Caki2 (cell line): Measurements from ENCODE around the gene NES. TPM values are rescaled to one million over a fixed set of nuclear protein-coding genes. Genes with fewer than 3 reads are reported as not detected.
A peak's percentile ranks its signal among the peaks of the same experiment; 100 is the strongest.
"Not testable (repeated sequence)": the region's sequence is repeated elsewhere in the genome, so short reads cannot be mapped to it uniquely, and the experiment has no call there.

ENCODE experiments used
- DNase-seq: peaks from one replicate; pipeline ENCODE4 v3.0.0-alpha.2; 2015; ENCODE audit warnings: low read depth
- in situ Hi-C: cut with HindIII; loops from 2 replicates; pipeline ENCODE4 v1.10.0; 2016; ENCODE audit warnings: low sequenced_read_pairs, low pct_unique_long_range_greater_than_20kb, mixed read lengths
- total RNA-seq: library from RNA; depleted of rRNA; stranded (reverse); fragments of >200 nt; shearing (Covaris generic); gene quantifications from 2 replicates; pipeline ENCODE4 v1.2.3, GENCODE V29; 2014; ENCODE audit warnings: low replicate concordance

NES gene
- total RNA-seq, 1 experiment from 2014 or later, result 0.03 TPM

DNA sequence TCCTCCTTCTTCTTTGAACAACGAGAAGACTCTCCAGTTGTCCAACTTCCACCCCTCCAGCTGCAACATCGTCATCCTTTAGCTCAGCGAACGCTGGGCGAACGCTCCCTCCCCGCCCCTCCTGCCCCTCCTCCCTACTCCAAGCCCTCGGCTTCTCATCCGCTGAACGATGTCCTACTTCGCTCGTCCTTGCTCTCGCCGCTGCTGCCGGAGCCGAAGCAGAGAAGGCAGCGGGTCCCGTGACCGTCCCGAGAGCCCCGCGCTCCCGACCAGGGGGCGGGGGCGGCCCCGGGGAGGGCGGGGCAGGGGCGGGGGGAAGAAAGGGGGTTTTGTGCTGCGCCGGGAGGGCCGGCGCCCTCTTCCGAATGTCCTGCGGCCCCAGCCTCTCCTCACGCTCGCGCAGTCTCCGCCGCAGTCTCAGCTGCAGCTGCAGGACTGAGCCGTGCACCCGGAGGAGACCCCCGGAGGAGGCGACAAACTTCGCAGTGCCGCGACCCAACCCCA lies 35.4 kb downstream of the NES start, which contains the start of gene BCAN:
Gene BCAN, plus strand, starts transcription at position 357 of the 504 bp plus-strand sequence. CDS start 3,938 bp downstream, outside the sequence.
- in situ Hi-C loops, result no loop called here
- no peak for DNase-seq

DNA sequence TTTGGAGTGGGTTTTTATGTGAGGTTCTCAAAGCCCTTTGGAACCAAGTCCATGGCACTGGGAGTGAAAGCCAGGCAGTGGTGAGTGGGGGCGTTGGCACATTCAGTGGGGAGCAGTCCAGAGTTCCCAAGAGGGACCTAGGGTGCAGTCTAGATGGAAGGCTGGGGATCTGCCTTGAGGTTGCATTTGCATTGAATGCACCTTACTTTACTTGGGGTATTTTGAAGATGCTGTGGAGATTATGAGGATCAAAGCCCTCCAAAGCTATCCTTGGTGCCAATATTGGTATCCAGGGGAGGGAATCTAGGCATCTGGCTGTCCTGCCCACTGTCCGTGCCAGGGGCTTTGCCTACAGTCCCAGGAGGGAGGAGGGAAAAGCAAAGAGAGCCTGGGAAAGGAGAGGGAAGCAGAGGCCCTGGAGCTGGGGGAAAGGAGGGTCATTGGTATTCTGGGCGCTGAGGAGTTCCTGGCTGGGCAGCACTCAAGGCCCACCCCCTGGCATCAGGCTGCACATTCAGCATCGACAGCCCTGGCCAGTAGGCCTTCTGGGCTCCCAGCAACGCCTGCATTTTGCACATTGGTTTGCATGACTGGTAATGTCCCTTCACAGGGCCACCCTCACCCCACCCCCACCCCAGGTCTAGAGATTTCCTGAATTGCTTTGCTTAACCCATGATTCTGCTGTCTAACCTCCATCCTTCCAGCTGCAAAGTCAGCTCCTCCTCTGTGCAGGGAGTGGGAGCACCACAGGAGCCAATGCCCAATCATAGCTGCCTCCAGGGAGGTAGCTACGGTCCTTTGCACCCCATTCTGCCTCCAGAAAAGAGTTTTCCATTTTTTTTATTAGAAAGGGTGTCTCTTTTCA lies 36.1 kb downstream of the NES start:
- in situ Hi-C loops, result no loop called here

GRCh38 chr1:156639601-156640101 lies 37.6 kb downstream of the NES start:
- in situ Hi-C loops, result no loop called here

More for the DNA sequence above, 36.1 kb downstream of the NES start:
- no peak for DNase-seq

GRCh38 chr1:156638189-156638985 lies 38.8 kb downstream of the NES start:
- DNase-seq, result no peak
- in situ Hi-C loops, result no loop called here

More at GRCh38 chr1:156639601-156640101, 37.6 kb downstream of the NES start:
- DNase-seq, result peak; percentile 53

GRCh38 chr1:156632355-156632754 lies 44.9 kb downstream of the NES start:
- in situ Hi-C loops, result no loop called here
- no peak for DNase-seq

- in situ Hi-C loops, DNase-seq: not testable (repeated sequence)
These were observed 46.1 kb downstream of the NES start for GRCh38 chr1:156631152-156631551.

DNA sequence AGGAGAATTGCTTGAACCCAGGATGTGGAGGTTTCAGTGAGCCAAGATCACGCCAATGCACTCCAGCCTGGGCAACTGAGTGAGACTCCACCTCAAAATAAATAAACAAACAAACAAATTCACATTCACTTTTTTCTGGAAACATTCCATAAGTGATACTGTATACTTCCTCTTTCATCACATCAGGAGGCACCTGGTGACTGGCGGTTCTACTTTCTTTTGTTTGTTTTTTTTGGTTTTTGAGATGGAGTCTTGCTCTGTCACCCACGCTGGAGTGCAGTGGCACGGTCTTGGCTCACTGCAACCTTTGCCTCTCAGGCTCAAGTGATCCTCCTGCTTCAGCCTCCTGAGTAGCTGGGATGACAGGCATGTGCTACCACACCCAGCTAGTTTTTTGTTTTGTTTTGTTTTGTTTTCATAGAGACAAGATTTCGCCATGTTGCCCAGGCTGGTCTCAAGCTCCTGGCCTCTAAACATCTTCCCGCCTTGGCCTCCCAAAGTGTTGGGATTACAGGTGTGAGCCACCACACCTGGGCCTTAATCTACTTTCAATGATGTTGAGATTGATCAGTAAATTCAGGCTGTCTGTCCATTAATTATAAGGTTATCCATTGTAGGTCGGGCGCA lies 47.3 kb downstream of the NES start:
- in situ Hi-C loops, result no loop called here

DNA sequence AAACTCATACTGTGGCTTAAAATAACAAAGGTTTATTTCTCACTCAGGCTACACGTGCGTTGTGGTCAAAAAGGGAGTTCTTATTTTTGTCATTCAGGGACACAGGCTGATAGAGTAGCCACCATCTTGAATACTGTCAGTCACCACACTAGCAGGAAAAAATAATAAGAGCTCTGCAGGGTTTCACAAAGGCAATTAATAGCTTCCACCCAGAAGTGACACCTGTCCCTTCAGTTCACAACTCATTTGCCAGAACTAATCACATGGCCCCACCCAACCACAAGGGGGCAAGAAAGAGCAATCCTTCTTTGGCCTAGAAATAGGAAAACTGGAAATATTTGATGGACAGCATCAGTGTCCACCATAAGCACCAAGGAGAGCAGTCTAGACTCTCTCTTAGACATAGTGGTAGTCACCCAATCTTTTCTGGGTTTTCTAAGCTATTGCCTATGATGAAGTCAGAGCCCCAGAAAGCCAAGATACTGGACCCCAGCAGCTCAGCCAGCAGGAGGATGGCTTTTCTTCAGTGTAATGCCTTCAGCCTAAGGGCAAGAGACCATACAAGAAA lies 49.8 kb downstream of the NES start:
- DNase-seq, result peak; percentile 50
- in situ Hi-C loops, result no loop called here

More for the DNA sequence above, 47.3 kb downstream of the NES start:
- DNase-seq, result no peak

DNA sequence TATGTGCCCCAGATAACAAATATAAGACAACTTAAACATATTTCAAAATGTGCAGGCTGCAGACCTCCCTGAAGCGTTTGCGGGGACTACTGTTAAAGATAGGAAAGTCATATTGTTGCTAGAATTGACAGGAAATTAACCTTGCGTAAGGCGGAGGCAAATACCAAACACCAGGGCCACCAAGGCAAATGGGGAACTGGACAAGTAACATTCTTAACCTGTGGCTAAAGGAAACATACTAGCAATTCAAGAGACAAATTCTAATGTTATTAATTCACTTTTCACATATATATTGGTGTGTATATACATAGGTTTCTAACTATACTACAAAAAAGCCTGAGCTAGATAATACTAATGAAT lies 51.1 kb downstream of the NES start:
- in situ Hi-C loops, result no loop called here
- no peak for DNase-seq

DNA sequence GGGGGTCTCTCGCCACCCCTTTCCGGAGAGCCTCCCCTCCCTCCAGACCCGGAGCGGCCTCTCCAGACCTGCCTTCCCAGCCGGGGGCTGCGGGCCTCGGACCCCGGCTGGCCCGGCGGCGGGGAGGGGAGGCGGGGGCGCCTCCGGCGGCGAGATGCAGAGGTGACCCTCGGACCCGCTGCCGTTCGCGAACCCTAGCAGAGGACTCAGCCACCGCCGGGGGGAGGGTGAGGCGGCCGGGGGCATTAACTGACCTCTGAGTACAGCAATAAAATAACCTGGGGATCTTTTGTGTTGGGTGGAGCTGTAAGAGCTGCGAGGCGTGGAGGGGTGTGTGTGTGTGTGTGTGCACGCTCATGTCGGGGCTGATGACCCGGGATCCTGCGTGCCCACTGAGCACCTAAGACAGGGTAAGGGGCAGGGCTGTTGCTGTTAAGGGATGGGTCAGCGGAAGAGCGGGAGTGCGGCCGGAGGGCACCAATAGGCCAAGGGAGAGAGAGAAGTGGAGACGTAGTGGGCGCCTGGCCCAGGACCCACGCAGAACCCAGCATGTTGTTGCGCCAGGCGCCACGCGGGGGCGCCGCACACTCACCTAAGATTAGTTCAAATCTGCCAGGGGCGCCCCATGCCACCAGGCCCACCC lies 51.6 kb downstream of the NES start:
- DNase-seq, result no peak
- in situ Hi-C loops, result no loop called here

DNA sequence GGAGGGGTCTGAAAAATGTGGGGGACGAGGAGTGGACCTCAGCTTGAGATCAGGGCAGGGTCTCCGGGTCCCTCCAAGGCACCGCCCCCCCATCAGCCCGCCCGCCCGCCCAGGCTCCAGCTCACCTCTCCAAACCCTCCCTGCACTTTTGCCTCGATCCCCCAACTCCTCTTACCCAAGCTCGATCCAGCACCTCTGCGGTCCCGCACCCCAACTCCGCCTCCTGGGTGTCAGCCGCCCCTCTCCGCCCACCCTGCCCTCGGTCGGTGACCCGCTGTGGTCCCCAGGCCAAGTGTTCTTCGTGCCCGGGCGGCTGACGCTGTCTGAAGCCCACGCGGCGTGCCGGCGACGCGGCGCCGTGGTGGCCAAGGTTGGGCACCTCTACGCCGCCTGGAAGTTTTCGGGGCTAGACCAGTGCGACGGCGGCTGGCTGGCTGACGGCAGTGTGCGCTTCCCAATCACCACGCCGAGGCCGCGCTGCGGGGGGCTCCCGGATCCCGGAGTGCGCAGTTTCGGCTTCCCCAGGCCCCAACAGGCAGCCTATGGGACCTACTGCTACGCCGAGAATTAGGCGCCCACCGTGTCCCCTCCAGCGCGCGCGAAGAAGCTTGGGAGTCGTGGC lies 52.3 kb downstream of the NES start:
- in situ Hi-C loops, result no loop called here
- no peak for DNase-seq

DNA sequence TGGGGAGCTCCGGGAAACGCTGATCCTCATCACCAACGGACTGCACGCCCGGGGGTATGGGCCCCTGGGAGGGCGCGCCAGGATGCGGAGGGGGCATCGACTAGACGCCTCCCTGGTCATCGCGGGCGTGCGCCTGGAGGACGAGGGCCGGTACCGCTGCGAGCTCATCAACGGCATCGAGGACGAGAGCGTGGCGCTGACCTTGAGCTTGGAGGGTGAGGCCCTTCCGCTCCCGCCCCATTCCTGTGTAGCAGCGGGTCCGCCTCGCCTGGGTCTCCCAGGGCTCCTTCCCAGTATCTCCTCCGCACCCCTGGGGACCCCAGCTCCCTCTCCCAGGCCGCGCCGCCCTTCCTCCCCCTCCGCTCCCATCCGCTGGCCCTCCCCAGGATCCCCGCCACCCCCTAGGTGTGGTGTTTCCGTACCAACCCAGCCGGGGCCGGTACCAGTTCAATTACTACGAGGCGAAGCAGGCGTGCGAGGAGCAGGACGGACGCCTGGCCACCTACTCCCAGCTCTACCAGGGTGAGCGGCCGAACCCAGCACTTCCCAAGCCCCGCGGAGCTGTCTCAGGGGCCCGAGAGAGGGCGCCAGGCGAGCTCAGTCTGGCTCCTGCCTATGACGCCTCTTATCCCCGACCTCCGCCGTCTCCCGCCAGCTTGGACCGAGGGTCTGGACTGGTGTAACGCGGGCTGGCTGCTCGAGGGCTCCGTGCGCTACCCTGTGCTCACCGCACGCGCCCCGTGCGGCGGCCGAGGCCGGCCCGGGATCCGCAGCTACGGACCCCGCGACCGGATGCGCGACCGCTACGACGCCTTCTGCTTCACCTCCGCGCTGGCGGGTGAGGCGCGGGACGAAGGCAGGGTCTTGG lies 53.0 kb downstream of the NES start:
- in situ Hi-C loops, result no loop called here
- DNase-seq, result peak; percentile 35

DNA sequence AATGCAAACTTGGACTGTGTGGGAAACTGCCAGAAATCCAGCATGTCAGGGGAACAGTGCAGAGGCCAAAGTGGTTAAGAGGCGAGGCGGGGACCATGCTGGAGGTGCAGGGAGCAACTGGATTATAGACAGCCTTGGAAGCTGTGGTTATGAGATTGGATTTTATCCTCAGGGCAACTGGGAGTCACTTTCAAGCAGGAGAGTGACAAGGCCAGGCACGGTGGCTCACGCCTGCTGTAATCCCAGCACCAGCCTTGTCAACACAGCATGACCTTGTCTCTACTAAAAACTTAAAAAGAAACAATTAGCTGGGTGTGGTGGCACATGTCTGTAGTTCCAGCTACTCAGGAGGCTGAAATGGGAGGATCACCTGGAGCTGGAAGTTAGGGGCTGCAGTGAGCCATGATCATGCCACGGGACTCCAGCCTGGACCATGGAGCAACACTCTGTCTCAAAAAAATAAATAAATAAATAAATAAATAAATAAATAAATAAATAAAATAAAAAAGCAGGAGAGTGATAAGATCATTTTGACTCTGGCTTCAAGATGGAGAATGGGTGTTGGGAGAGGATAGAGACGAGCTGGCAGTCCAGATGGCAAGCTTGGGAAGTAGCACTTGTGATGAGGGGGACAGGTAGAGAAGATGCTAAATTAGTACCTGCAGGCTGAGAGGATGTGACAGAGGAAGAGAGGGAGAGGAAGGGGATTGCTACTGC lies 54.5 kb downstream of the NES start:
- no peak for DNase-seq
- in situ Hi-C loops, result no loop called here

GRCh38 chr1:156619582-156619955 lies 57.6 kb downstream of the NES start:
- no peak for DNase-seq
- in situ Hi-C loops, result no loop called here

- in situ Hi-C loops, result no loop called here
- DNase-seq, result no peak
These were observed 58.2 kb downstream of the NES start, which contains the start of gene HAPLN2 for GRCh38 chr1:156618853-156619581. TSS of gene HAPLN2 (plus strand) at chr1:156619415. CDS start at chr1:156623491, 4,076 bp downstream.
